ENCODE data around the gene GADD45B. TPM values are rescaled to one million over a fixed set of nuclear protein-coding genes. Genes with fewer than 3 reads are reported as not detected.
"Not testable (repeated sequence)": the region's sequence is repeated elsewhere in the genome, so short reads cannot be mapped to it uniquely, and the experiment has no call there.

GADD45B gene
- total RNA-seq, 6 donors from 2014 or later: 93.2 to 247 (median 139) TPM

GRCh38 chr19:2457394-2458037 is 18.4 kb upstream of the GADD45B start:
- H3K4me1 ChIP-seq: peaks cover 16 to 36% (median 27%) of the 10 kb centered on the region in 4 donors
- no peak for TF ChIP-seq EP300 (IDR thresholded peaks at IDR 0.05)
- no peak for TF ChIP-seq CTCF (IDR thresholded peaks at IDR 0.05)
- no peak for TF ChIP-seq POLR2AphosphoS5 (IDR thresholded peaks at IDR 0.05)
- TF ChIP-seq POLR2A (IDR thresholded peaks at IDR 0.05): no peak
- peak overlapping the region in 3 of 4 donors; percentile 72 to 85 (median 78) for H3K27ac ChIP-seq
- H3K36me3 ChIP-seq: no peaks in the 10 kb centered on the region
- 90% methylated on average over 8 of the region's 8 CpGs for WGBS, 2 donors
- H3K4me3 ChIP-seq: peak overlapping the region in 3 of 4 donors; percentile 86 to 100 (median 100)
- ATAC-seq (ENCODE audit: low FRiP score in 2 of 2) (no peak), DNase-seq (no peak)
- H3K9me3 ChIP-seq: no peaks in the 10 kb centered on the region
- H3K27me3 ChIP-seq: no peaks in the 10 kb centered on the region

GRCh38 chr19:2458054-2458453 is 17.9 kb upstream of the GADD45B start:
- Histone ChIP-seq H3K4me1 (peaks cover 17 to 41% (median 31%) of the 10 kb centered on the region in 4 donors), H3K27ac (no peak overlapping the region), H3K36me3 (no peaks in the 10 kb centered on the region), H3K9me3 (no peaks in the 10 kb centered on the region), H3K27me3 (no peaks in the 10 kb centered on the region), H3K4me3 (no peak overlapping the region)
- DNase-seq: no peak
- TF ChIP-seq CTCF (IDR thresholded peaks at IDR 0.05) (no peak), EP300 (IDR thresholded peaks at IDR 0.05) (no peak), POLR2A (IDR thresholded peaks at IDR 0.05) (no peak), POLR2AphosphoS5 (IDR thresholded peaks at IDR 0.05) (no peak)
- 89 to 93% methylated on average over 5 of the region's 5 CpGs for WGBS, 2 donors
- no peak for ATAC-seq (ENCODE audit: low FRiP score in 2 of 2)

GRCh38 chr19:2458776-2459175 is 17.2 kb upstream of the GADD45B start:
- H3K4me3 ChIP-seq; H3K36me3 ChIP-seq; H3K27me3 ChIP-seq; ATAC-seq (ENCODE audit: low FRiP score in 2 of 2); DNase-seq; H3K27ac ChIP-seq; H3K9me3 ChIP-seq: not testable (repeated sequence)
- H3K4me1 ChIP-seq: peaks cover 17 to 44% (median 31%) of the 10 kb centered on the region in 4 donors
- WGBS, 2 donors: 79% methylated on average over 10 of the region's 10 CpGs

- peaks cover 16 to 37% (median 26%) of the 10 kb centered on the region in 4 donors for H3K4me1 ChIP-seq
- no peak for DNase-seq
- 92 to 100% methylated on average over 1 of the region's 1 CpG for WGBS, 2 donors
- no peaks in the 10 kb centered on the region for H3K9me3 ChIP-seq
- no peak overlapping the region for H3K4me3 ChIP-seq
- H3K27me3 ChIP-seq: no peaks in the 10 kb centered on the region
- TF ChIP-seq EP300 (IDR thresholded peaks at IDR 0.05) (no peak), POLR2A (IDR thresholded peaks at IDR 0.05) (no peak), CTCF (IDR thresholded peaks at IDR 0.05) (no peak), POLR2AphosphoS5 (IDR thresholded peaks at IDR 0.05) (no peak)
- no peak for ATAC-seq (ENCODE audit: low FRiP score in 2 of 2)
- no peak overlapping the region for H3K27ac ChIP-seq
- H3K36me3 ChIP-seq: no peaks in the 10 kb centered on the region
Measured at GRCh38 chr19:2460245-2460644, 15.7 kb upstream of the GADD45B start.

GRCh38 chr19:2461751-2462634 is 13.9 kb upstream of the GADD45B start:
- 6 to 11% methylated on average over 14 to 46 of the region's 62 CpGs for WGBS, 2 donors
- Histone ChIP-seq H3K27me3 (no peaks in the 10 kb centered on the region), H3K36me3 (no peaks in the 10 kb centered on the region), H3K9me3 (no peaks in the 10 kb centered on the region), H3K4me1 (peaks cover 8 to 24% (median 17%) of the 10 kb centered on the region in 4 donors), H3K27ac (peak overlapping the region in 1 of 4 donors; percentile 41), H3K4me3 (peak overlapping the region; percentile 45 to 78 (median 57))
- peak; percentile 35 to 89 for ATAC-seq (ENCODE audit: low FRiP score in 2 of 2)
- TF ChIP-seq POLR2AphosphoS5 (IDR thresholded peaks at IDR 0.05) (peak in 1 of 2 donors; percentile 6), POLR2A (IDR thresholded peaks at IDR 0.05) (no peak), CTCF (IDR thresholded peaks at IDR 0.05) (peak in 1 of 6 experiments; percentile 17), EP300 (IDR thresholded peaks at IDR 0.05) (no peak)
- DNase-seq: peak; percentile 46 to 86
